NCI-H2227 (cell line): ENCODE data around the gene ZC3H13.
"Not testable (repeated sequence)": the region's sequence is repeated elsewhere in the genome, so short reads cannot be mapped to it uniquely, and the experiment has no call there.

Experiments
- DNase-seq: peaks from one replicate; lab custom pipeline; 2025; ENCODE audit not compliant: unreplicated experiment; lab: John Stamatoyannopoulos, UW

The ZC3H13 gene

DNA sequence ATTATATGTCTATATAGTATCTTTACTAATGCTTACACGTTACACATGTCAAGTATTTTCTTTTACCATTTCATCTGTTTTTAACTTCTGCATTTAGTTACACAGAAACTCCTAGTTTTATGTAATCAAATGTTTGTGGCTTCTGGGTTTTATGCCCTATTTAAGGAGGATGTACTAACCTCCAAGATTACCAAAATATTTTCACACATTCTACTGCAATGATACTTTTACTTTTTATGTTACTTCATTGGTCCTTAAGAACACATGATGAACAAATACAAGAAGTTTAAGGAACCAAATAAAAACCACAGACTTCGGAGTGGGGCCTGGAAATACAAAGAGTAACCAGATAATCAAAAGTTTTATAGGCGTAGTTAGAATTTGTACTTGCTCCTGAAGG, 37.2 kb downstream of the ZC3H13 start:
- DNase-seq, result no peak

DNA sequence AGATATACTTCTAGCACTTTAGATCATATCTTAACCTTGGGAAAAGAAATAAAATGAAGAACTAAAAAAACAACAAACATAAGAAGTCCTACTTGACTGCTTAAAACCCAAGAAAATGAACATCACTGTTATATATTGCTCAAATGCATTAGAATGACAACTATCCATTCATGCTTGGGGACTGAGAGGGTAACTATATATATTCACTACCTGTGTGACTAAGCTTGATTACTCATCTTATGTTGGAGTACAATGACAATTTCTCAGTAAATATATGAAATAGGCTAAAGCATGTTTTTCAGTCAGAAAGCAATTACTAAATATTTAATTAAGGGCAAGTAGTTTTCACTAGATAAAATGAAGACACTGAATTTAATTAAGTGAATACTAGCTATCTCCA, 40.1 kb downstream of the ZC3H13 start:
- DNase-seq, result no peak

DNA sequence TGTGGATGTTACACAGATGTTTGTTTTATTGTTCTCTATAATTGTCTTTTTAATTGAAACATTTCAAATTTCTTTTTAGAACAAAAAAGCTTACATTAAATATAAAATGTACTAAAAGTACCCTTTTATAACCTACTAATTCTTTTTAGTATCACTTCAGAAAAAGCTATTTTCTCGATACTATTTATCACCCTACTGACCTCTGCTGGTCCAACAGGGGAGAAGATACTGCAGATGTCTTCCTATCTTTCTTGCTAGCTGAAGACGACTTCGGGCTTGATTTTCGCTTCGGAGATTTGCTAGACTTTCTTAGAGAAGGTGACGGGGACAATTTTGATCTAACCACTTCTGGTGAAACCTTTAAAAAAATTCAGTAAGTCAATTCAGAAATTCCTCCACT, 42.4 kb downstream of the ZC3H13 start:
- DNase-seq, result peak; percentile 4

DNA sequence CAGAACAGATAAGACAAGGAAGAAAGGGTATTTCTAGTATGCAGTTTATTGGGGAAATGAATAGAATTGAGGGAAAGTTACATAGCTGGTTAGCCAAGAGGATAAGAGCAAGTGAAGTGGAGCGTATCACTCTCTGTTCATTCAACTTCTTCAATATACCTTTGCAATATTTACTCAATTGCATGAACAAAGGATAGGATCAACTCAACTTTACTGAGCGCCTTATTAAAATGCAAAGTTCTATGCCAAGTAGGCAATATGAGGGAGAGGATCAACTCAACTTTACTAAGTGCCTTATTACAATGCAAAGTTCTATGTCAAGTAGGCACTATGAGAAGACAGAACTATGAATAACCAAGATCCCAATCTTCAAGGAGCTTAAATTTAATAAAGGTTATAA, 43.9 kb downstream of the ZC3H13 start:
- no peak for DNase-seq

DNA sequence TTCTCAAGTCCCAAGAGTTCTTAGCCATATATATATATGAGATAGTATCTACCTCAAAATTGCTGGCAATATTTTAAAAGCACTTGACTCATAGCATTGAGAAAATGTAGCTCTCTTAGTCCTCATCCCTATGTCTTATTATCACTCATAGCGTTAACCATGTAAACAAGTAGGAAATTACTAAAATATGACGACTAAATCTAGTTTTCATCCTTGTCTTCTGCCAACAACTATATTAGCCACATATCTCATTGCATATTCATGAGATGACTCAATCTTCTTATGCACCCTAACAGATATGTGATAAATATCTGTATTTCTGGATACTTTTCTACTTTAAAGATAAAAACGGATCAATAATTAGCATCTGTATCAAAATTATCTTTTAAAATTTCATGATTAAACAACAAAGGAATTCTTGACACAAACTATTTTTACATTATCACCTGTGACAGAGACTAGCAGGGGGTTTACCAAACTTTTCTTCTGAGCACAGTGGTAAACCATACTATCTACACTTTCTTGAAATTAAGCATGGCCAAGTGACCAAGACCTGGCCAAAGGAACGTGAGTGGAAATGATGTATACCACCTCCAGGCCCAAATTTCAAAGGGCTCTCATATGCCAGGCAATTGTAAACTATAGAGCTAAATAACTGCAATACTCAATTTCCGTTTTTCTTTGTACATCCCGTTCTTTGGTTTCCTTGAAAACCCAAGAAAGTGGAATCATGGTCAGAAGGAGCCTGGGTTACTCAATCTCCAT, 45.7 kb downstream of the ZC3H13 start:
- DNase-seq, result no peak

DNA sequence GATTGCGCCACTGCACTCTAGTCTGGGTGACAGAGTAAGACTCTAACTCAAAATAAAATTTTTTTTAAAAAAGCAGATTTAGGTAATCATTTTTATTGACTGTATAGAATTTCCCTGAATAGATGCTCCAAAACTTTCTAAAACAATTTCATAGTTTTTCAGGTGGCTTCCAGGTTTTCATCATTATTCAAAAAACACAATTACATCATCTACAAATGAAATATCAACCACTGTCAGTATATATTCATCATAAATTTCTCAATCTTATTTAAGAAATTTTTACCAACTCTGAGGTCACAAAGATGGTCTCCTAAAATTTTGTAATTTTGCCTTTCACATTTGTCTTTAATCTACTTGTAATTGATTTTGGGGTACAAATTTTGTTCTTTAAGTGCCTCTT, 48.1 kb downstream of the ZC3H13 start:
- no peak for DNase-seq

DNA sequence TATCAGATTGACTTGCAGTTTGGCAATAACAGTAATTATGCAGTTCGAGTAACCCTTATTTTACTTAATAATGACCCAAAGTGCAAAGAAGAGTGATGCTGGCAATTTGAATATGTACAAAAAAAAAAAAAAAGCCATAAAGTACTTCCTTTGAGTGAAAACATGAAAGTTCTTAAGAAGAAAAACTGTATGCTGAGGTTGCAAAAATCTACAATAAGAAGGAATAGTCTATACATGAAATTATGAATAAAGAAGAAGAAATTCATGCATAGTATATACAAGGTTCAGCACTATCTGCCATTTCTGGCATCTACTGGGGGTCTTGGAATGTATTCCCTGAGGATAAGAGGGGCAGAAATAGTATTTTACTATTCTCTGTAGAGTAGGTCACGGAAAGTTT, 55.9 kb downstream of the ZC3H13 start:
- DNase-seq, result no peak

DNA sequence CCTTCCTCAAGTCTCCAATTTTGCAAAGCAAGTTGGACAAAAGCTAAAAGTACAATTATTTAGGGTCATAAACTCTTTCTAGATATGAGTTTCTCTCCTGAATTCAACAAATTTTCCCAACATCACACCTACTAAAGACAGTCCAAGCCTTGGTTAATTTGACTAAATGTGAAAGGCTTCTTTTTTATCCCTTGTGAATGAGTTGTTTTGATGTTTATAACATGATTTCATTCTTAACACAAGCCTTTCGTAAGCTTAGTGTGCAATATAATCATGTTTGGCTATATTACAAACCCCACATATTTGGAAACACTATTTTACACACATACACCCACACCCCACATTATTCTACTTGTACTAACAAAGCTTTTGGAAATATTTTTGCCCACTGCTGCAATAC, 57.3 kb downstream of the ZC3H13 start:
- DNase-seq, result no peak

DNA sequence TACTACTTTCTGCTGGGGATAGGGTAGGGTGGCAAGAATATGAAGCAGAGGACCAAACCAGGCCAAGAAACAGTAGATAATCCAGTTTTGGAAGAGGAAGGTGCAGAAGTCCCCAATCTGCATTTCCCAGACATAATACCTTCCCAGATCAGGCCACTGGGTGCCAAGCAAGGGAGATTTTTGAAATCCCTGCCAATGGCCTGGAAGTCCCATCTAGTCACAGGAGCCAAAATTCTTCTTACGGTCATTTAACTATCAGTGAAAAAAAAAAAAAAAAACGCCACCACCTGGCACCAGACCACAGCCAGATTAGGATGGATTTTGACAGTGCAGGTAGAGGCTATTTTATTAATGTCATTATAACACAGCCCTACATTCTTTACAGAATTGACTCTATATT, 57.8 kb downstream of the ZC3H13 start:
- no peak for DNase-seq

DNA sequence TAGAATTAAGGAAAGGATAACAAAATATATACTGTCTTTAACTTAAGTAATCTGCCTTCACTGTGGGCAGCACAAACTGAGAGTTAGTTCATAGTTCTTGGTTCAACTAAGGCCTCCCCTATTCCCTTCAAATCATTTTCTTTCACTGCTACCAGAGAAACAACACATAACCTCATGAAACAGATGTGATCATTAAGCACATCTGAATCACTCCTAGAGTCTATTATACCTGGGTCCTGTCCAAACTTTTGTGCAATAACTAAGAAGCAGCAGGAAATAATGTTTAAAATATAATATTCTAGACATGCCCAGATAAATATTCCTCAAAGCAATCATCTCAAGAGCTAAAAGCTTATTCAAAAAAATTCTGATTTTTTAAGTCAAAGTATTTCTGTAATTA, 62.9 kb downstream of the ZC3H13 start:
- DNase-seq, result no peak

DNA sequence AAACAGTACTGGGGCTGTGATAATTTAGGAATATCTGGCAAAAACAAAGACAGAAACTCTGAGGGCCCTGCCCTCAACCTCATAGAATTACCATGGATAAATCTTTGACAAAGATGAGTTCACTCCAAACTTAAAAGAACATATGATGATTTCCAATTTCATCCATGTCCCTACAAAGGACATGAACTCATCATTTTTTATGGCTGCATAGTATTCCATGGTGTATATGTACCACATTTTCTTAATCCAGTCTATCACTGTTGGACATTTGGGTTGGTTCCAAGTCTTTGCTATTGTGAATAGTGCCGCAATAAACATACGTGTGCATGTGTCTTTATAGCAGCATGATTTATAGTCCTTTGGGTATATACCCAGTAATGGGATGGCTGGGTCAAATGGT, 71.4 kb downstream of the ZC3H13 start:
- not testable (repeated sequence) for DNase-seq

DNA sequence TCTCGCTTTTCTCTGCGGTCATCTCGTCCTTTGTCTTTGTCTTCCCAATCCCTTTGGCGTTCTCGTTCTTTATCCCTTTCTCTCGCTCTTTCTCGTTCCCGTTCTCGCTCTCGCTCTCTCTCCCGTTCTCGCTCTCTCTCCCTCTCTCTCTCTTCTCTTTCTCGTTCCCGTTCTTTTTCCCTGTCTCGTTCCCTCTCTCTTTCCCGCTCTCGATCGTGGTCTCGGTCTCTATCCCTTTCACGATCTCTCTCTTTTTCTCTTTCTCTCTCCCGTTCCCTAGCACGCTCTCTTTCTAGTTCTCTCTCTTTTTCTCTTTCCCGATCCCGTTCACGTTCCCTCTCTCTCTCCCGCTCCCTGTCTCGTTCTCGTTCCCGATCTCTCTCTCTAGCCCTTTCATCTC, 77.2 kb downstream of the ZC3H13 start:
- DNase-seq, result no peak

DNA sequence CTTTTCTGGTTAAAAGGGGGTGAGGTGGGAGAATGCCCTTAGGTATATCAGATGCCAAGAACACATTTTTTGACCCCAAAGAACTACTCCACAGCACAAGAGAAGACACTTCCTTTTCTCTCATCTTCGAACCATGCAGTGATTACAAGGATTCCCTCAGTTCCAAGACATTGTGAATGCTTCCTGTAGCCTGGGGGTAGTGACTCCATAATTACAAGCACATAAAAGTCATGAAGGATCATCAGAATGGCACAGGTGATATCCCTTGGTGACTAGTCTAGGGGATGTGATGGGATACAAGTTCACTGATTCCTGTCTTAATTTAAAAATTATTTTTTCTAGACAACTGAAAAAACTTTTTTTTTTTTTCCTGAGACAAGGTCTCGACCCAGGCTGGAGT, 78.0 kb downstream of the ZC3H13 start:
- no peak for DNase-seq

DNA sequence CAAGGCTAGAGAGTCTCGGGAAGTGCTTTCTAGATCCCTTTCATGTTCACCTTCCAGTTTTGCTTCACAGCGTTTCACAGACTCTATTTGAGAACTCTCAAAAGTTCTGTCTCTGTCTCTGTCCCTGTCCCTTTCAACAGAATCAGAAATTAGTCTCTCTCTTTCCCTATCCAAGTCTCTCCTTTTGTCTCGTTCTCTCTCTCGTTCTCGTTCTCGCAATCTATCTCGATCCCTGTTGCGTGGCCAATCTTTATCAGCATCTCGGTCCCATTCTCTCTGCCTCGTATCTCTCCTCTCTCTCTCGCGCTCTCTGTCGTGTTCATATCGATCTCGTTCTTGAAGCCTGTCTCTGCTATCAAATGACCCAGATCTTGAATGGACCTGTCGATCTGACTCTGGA, 85.0 kb downstream of the ZC3H13 start:
- no peak for DNase-seq

DNA sequence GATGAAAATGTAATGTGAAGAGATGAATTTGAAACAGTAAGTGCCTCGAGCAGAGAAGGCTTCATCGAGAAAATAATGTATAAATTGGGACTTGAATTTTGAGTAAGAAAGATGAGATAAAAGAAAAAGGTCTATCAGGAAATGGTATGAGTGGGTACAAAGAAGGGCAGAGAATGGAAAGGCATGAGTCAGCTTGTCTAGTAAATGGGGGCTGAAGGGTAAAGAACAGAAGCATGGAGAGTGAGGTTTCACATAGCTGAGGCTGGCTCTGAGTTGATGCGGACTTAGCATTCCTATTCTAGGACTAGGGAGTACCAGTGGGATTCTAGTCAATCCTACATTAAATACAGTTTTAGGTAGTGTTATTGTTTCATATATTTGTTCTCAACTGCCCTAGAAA, 85.8 kb downstream of the ZC3H13 start:
- no peak for DNase-seq

DNA sequence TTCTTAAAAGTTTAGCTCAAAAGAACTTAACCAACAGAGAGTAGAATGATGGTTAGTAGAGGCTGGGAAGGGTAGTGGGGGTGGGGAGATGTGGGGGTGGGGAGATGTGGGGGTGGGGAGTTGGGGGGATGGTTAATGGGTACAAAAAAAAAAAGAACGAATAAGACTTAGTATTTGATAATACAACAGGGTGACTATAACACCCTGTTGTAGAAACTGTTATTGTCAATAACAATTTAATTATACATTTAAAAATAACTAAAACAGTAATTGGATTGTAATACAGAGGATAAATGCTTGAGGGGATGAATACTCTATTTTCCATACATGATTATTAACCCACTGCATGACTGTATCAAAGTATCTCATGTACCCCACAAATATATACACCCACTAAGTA, 91.1 kb downstream of the ZC3H13 start:
- no peak for DNase-seq

DNA sequence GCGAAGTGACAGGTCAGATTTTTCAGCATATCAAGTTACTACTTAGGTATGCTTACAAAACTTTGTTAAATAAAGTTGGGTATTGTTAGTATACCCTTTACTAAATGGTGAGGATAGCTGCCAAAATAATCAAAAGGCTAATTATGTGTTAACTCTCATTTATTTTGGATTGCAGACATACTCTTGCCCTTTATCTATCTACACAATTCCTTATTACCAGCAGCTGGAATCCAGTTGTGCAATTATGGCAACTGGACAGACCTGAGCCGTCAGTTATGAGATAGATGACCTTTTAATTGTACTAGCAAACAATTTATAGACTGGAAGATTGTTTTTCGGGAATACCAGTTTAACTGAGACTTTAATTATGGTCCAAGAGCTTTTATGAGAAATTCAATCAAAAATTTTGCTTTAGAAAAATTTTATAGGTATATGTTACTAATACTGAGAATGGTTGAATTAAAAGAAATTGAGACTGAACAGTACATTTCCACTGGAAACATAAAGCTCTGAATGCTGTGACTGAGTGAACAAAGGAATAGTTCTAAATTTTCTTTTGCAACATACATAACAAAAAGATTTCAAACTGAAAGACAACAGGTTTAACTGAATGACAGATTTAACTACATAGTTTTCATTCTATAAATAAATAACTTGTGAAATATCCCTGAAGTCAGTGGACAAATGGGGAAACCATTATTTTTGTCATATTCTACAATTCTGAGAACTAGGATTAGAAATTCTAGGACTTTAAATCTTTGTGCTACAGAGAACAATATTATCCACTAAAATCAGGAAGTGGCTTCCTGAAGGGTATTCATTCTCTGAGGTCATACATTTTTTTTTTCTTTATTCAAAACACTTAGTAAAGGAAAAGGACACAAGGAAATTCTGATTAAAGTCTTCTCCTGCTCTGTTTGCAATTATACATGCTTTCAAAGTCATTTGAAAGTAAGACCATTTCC, 97.4 kb downstream of the ZC3H13 start:
- no peak for DNase-seq

DNA sequence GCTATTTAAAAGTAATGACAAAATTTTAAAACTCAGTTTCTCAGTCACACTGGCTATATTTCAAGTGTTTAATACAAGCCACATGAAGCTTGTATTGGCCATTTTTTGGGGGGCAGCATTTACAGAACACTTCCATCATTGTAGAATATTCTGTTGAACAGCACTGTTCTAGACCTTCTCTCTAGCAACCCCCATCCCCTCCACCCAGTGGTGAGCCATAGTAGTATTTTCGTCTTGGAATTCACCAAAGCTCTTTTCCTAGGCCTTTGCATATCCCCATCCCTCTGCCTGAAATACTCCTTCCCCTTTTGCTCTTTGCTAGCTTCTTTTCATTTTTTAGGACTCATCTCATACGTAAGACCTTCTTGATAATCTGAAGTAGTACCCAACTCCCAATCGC, 99.5 kb downstream of the ZC3H13 start:
- DNase-seq, result no peak

DNA sequence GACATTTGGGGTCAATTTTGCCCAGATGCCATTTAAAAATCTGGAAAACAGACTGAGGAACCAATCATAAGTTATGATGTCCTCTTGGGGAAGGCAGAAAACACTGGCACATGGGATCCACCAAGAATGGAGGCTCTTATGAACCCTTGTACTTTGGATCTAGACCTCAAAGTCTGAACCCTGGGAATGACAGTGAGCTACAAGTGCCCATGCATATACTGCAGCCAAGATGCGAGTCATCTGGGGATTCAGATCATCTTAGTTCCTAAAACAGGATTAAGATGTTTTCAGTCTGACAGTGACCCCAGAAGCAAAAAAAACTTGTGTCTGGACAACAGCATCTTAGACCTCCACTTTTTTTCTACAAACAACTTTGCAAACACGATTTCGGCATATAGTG, 100.8 kb downstream of the ZC3H13 start:
- no peak for DNase-seq

DNA sequence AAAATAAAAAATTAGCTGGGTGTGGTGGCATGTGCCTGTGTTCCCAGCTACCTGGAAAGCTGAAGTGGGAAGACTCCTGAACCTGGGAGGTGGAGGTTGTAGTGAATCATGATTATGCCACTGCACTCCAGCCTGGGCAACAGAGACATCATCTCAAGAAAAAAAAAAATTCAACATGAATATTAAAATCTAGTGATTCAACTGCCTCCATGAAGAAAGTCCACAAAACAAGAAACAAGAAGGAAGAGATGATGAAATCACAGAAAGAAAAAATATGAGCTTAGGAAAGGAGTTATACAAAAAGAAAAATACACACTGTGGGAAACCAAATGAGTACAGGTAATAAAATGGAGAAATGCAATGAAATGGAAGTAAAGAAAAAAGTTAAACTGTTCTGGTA, 101.4 kb downstream of the ZC3H13 start:
- DNase-seq, result no peak

DNA sequence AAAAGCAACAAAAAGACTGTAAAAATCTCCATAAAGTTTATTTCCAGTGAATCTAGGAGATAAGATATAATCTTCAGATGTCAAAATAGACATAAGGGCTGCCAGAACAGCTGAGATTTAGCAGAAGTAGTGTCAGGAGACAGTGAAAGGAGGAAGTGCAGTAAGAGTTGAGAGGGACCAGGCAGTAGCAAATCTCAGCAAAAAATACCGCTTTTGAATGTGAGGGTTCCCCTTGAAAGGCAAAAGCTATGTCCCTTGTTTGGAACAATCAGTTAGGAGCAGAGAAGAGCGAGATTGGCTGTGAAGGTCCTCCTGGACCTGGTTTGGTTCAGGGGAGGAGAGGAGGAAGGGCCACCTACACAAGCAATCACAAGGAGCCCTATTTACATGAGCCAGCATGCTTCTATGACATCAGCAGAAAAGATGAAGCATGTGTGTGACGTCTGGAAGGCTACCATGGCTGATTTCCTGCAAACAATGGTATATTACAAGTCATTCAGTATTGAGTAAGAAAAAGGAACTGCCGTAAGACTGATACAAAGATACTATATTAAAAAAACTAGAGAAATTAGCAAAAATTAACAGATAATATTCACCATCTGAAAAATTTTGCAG, 102.1 kb downstream of the ZC3H13 start:
- no peak for DNase-seq

DNA sequence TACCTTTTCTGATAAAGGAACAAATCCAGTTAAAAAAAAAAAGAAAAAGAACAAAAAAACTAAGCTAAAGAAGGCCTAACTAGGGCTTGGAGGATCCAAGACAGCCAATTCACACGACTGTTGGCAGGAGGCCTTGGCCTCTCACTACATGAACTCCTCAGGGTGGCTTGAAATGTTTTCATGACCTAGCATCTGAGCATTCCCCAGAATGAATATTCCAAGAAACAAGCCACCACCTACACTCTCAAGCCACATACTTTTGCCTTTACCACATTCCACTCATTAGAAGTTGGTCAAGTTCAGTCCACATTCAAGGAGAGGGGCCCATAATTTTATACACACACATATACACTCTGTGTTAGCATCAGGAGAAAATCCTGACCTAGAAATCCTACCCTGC, 103.4 kb downstream of the ZC3H13 start:
- DNase-seq, result no peak
